Parathyroid adenoma (tissue), 2 donors: ENCODE measurements around the gene TRIM24.

Source experiments
- H2AFZ ChIP-seq: fragments of 300-600 bp; sonication (generic); one replicate; pipeline ENCODE4 v1.7.0; 2017; ENCODE audit warnings: antibody characterized with exemption, mild to moderate bottlenecking
- H3K27ac ChIP-seq: fragments of 300-600 bp; sonication (generic); one replicate; pipeline ENCODE4 v1.7.0; 2017
- H3K27me3 ChIP-seq: fragments of 300-600 bp; sonication (generic); one replicate; pipeline ENCODE4 v1.7.0; 2017; ENCODE audit warnings: low read length; ENCODE audit not compliant: control insufficient read depth, insufficient read depth
- H3K36me3 ChIP-seq: fragments of 300-600 bp; sonication (generic); one replicate; pipeline ENCODE4 v1.7.0; 2017; ENCODE audit warnings: low read length; ENCODE audit not compliant: control insufficient read depth, insufficient read depth
- H3K4me1 ChIP-seq: fragments of 300-600 bp; sonication (generic); one replicate; pipeline ENCODE4 v1.7.0; 2017; ENCODE audit warnings: control low read depth
- H3K4me2 ChIP-seq: fragments of 300-600 bp; sonication (generic); one replicate; pipeline ENCODE4 v1.7.0; 2017; ENCODE audit warnings: low read length
- H3K4me3 ChIP-seq: fragments of 300-600 bp; sonication (generic); one replicate; pipeline ENCODE4 v1.7.0; 2017; ENCODE audit warnings: low read depth, low read length
- H3K79me2 ChIP-seq: fragments of 300-600 bp; sonication (generic); one replicate; pipeline ENCODE4 v1.7.0; 2017; ENCODE audit warnings: control low read depth
- H3K9ac ChIP-seq: fragments of 300-600 bp; sonication (generic); one replicate; pipeline ENCODE4 v1.7.0; 2017; ENCODE audit warnings: mild to moderate bottlenecking
- H3K9me3 ChIP-seq: fragments of 300-600 bp; sonication (generic); one replicate; pipeline ENCODE4 v1.7.0; 2017; ENCODE audit warnings: low read length; ENCODE audit not compliant: control insufficient read depth
- CTCF ChIP-seq: fragments of 300-600 bp; sonication (generic); IDR thresholded peaks from one replicate; pipeline ENCODE4 v1.7.0; 2017; ENCODE audit warnings: antibody characterized with exemption, mild to moderate bottlenecking
- donor health status: primary hyperparathyroidism.

TRIM24 gene

GRCh38 chr7:138564365-138564764 lies 104.3 kb downstream of the TRIM24 start:
- no peak for TF ChIP-seq CTCF
- Histone ChIP-seq H3K27ac (no peak overlapping the region), H3K27me3 (no peaks in the 10 kb centered on the region), H3K4me3 (peak overlapping the region; percentile 23), H3K4me1 (no peaks in the 10 kb centered on the region), H2AFZ (no peak overlapping the region), H3K4me2 (peak overlapping the region; percentile 58), H3K9me3 (peaks cover 3% of the 10 kb centered on the region), H3K36me3 (no peaks in the 10 kb centered on the region), H3K79me2 (no peaks in the 10 kb centered on the region), H3K9ac (no peak overlapping the region)

GRCh38 chr7:138565071-138565450 lies 105.0 kb downstream of the TRIM24 start:
- Histone ChIP-seq H3K9me3 (peaks cover 3% of the 10 kb centered on the region), H3K27ac (no peak overlapping the region), H3K36me3 (no peaks in the 10 kb centered on the region), H3K27me3 (no peaks in the 10 kb centered on the region), H3K4me3 (no peak overlapping the region), H3K4me1 (no peaks in the 10 kb centered on the region), H3K4me2 (no peak overlapping the region), H3K79me2 (no peaks in the 10 kb centered on the region), H3K9ac (no peak overlapping the region), H2AFZ (no peak overlapping the region)
- no peak for TF ChIP-seq CTCF

- Histone ChIP-seq H2AFZ (no peak overlapping the region), H3K4me3 (no peak overlapping the region), H3K27ac (no peak overlapping the region), H3K9me3 (peaks cover 3% of the 10 kb centered on the region), H3K27me3 (no peaks in the 10 kb centered on the region), H3K36me3 (no peaks in the 10 kb centered on the region), H3K79me2 (no peaks in the 10 kb centered on the region), H3K9ac (no peak overlapping the region), H3K4me1 (no peaks in the 10 kb centered on the region), H3K4me2 (no peak overlapping the region)
- TF ChIP-seq CTCF: no peak
These were observed 105.5 kb downstream of the TRIM24 start for GRCh38 chr7:138565451-138566114.

GRCh38 chr7:138568655-138569054 lies 108.6 kb downstream of the TRIM24 start:
- Histone ChIP-seq H3K9me3 (peaks cover 3% of the 10 kb centered on the region), H3K27me3 (no peaks in the 10 kb centered on the region), H3K9ac (no peak overlapping the region), H2AFZ (no peak overlapping the region), H3K27ac (no peak overlapping the region), H3K36me3 (no peaks in the 10 kb centered on the region), H3K4me1 (no peaks in the 10 kb centered on the region), H3K4me3 (no peak overlapping the region), H3K79me2 (no peaks in the 10 kb centered on the region), H3K4me2 (no peak overlapping the region)
- no peak for TF ChIP-seq CTCF

GRCh38 chr7:138569418-138569817 lies 109.4 kb downstream of the TRIM24 start:
- Histone ChIP-seq H3K9me3 (peaks cover 2% of the 10 kb centered on the region), H3K4me1 (no peaks in the 10 kb centered on the region), H2AFZ (no peak overlapping the region), H3K4me3 (no peak overlapping the region), H3K27me3 (no peaks in the 10 kb centered on the region), H3K9ac (no peak overlapping the region), H3K79me2 (no peaks in the 10 kb centered on the region), H3K27ac (no peak overlapping the region), H3K4me2 (no peak overlapping the region), H3K36me3 (no peaks in the 10 kb centered on the region)
- TF ChIP-seq CTCF: no peak
